Measurements from ENCODE around the gene CFAP251. TPM values are rescaled to one million over a fixed set of nuclear protein-coding genes. Genes with fewer than 3 reads are reported as not detected.

CFAP251 gene
- total RNA-seq, 4 donors from 2014 or later = 4.6 to 18.5 (median 9.6) TPM

DNA sequence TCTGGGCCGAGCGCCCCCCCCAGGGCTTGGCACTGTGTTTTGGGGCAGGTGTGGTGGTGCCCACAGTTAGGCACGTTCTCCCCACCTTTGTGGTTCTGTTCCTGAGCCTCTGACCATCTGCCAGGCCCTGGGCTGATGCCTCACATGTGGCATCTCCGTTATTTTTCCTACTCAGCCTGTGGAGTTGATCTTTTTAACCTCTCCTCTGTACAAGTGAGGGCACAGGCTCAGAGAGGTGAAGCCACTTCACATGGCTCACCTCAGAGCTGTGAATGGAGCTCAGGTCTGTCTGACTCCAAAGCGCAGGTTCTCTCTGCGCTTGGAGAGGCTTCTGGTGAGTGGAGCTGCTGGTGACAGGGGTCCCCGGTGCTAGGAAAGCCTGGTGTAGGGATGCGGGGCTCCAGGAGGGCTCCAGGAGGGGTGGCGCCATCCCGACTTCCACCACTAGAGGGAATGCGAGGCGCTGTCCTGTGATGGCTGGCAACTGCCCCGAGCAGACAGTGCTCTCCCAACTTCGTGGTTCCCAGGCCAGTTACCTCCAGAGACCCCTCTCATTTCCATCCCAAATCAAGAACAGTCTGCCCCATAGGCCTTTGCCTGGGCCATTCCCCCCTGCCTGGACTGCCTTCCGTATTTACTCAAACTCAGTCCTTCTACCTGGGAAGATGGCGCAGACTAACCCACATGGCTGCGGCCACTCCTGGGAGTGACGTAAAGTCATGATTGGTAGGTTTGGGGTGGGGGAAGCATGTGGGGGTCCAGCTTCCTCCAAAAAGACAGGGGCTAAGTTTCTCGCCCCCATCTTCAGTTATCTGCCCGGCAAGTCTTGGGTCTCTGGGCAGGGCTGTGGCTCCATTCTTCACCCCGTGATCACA lies 113.2 kb downstream of the CFAP251 start:
- TF ChIP-seq, protein P1, sequence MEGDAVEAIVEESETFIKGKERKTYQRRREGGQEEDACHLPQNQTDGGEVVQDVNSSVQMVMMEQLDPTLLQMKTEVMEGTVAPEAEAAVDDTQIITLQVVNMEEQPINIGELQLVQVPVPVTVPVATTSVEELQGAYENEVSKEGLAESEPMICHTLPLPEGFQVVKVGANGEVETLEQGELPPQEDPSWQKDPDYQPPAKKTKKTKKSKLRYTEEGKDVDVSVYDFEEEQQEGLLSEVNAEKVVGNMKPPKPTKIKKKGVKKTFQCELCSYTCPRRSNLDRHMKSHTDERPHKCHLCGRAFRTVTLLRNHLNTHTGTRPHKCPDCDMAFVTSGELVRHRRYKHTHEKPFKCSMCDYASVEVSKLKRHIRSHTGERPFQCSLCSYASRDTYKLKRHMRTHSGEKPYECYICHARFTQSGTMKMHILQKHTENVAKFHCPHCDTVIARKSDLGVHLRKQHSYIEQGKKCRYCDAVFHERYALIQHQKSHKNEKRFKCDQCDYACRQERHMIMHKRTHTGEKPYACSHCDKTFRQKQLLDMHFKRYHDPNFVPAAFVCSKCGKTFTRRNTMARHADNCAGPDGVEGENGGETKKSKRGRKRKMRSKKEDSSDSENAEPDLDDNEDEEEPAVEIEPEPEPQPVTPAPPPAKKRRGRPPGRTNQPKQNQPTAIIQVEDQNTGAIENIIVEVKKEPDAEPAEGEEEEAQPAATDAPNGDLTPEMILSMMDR (IDR thresholded peaks at IDR 0.05; ENCODE audit: low read depth) = no peak

DNA sequence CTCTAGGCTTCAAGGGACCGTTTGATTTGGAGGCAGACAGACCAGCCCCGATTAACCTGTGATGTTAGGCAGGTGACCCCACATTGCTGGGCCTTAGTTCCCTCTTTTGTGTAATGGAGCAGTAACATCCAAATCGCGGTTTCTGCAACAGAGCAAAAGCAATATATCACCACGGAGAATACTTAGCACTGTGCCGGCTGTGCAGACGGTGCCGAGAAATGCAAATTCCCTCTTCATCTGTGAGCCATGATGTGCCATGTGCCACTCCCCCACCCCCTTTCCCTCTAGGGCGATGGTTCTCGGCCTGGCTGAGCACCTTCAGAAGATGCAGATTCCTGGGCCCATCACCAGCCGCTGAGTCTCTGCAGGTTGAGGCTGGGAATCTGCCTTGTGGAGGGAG lies 114.2 kb downstream of the CFAP251 start:
- TF ChIP-seq, protein P1 (IDR thresholded peaks at IDR 0.05; ENCODE audit: low read depth) = no peak

DNA sequence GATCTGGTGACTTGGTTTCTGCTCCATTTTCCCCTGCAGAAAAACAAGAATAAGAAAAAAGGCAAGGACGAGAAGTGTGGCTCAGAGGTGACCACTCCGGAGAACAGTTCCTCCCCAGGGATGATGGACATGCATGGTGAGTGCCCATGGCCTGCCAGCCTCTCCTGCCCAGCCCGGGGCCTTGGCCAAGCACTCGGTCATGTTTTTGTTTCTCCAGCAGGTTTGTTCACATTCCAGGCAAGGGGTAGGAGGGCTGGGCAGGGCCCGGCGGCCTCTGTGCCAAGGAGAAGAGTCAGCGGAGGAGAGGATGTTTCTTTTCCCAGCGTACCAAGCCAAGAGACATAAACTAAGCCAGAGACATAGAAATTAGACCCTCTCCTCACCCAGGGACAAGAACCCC lies 116.9 kb downstream of the CFAP251 start:
- TF ChIP-seq, protein P1 (IDR thresholded peaks at IDR 0.05; ENCODE audit: low read depth) = no peak

DNA sequence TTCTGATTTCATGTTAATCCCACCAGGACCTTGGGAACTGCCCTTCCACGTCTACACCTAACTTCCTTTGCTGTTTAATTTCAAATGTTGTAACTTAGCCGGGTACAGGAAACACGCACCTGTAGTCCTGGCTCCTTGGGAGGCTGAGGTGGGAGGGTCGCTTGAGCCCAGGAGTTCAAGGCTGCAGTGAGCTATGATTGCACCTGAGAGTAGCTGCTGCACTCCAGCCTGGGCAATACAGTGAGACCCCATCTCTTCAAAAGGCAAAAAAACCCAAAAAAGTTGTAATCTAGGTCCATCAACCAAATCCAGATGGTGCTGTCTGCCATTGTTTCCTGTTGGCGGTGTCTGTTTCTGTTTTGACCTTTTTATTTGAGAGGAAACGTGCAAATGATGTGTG lies 117.8 kb downstream of the CFAP251 start:
- TF ChIP-seq, protein P1 (IDR thresholded peaks at IDR 0.05; ENCODE audit: low read depth) = no peak

DNA sequence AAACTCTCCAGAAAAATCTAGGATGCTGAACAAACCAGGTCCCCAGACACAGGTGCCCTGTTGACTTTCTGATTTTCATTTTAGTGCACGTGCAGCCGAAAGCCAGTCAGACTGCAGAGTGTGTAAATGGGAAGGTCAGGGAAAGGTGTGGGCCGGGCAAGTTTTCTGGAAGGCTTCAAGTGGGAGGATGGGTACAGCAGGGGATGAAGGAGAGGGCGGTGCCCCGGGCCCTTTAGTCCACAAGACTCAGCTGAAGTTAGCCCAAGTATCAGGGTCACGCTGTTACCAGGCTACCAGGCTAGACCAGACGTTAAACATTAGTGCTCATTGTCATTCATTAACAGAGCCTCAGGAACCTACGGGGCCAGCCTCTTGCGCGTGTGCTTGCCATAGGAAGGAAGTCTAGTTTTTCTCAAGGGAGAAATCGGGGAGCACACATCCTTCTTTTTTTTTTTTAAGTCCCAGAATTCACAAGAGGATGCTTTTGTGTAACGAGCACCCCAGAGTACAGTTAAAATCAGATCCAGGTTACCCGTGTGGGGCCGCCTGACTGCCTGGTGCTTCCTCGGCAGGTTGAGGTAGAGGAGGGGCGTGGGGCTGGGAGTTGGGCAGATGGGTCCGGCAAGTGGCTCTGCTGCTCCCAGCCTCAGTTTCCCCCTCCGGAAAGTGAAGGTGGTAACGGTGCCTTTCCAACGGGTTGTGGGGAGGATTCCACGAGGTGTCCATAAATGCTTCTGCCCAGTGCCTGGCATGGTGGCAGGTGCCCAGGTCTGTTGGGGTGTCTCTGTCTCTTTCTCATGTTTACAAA lies 122.4 kb downstream of the CFAP251 start:
- TF ChIP-seq, protein P1 (IDR thresholded peaks at IDR 0.05; ENCODE audit: low read depth) = no peak

DNA sequence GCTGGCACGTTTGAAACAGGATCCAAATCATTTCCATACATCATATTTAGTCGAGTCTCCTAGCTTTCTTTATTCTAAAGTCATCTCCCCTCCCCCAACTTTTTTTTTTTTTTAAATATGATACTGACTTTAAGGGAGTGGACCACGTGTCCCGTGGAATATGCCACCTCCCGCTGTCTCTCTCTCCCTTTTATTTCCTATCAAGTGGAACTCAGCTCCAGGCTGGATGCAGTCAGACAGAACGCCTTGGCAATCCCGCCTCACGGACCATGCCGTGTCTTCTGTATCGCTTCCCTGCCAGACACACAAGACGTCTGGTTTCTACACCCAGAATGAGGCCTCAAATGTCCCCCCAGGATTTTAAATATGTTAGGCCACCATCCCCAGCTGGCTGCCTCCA lies 124.5 kb downstream of the CFAP251 start:
- TF ChIP-seq, protein P1 (IDR thresholded peaks at IDR 0.05; ENCODE audit: low read depth) = no peak

DNA sequence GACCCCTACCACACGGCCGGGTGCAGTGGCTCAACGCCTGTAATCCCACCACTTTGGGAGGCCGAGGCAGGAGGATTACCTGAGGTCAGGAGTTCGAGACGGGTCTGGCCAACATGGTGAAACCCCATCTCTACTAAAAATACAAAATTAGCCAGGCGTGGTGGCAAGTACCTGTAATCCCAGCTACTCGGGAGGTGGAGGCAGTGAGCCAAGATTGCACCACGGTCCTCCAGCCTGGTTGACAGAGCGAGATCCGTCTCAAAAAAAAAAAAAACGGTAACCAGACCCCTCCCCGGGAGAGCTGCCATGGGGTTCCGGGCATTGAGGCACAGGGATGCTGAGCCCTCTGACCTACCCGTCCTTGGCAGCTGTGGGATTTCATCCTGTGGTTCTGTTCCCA lies 125.1 kb downstream of the CFAP251 start:
- TF ChIP-seq, protein P1 (IDR thresholded peaks at IDR 0.05; ENCODE audit: low read depth) = no peak

All from subcutaneous adipose tissue (tissue), 4 donors.